ENCODE data around the gene SHISA4. TPM values are rescaled to one million over a fixed set of nuclear protein-coding genes. Genes with fewer than 3 reads are reported as not detected.

The SHISA4 gene
- total RNA-seq, 1 donor from 2014 or later: 7.8 TPM

DNA sequence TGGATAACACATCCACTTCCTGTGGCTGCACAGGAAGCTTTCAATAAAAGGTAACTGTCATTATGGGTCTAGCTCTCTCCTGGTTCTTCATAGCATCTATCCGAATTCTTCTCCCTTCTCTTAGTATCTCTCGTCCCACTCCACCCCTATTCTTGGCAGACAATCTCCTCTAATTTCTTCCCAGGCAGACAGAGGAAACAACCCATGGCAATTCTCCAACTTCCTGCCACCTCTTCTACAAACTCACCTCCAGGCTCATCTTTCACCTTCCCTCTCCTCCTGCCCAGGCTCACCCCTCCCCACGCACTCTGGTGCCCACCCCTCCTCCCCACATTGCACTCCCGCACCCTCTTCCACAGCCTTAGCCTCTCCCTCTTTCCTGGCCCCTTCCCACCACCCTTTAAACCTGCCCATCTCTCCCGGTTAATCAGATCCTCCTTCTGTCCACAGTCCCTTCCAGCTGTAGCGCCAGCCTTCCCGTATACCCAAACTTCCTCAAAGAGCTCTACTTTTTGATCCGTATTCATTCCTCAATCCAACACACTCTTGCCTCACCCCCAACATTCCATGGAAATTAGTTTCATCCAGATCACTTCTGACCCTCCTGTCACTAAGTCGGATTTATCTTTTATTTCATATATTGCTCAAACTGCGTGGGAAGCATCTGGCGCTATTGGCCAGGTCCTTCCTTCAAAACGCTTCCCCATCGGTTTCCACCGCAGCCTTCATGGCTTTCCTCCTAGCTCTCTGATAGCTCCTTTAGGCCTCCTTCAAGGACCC lies 25.9 kb downstream of the SHISA4 start:
- Histone ChIP-seq H3K36me3 (no peaks in the 10 kb centered on the region), H3K27me3 (ENCODE audit: low read depth) (no peaks in the 10 kb centered on the region), H3K4me3 (no peak overlapping the region), H3K9me3 (no peaks in the 10 kb centered on the region), H3K4me1 (peaks cover 5% of the 10 kb centered on the region), H3K27ac (peak overlapping the region; percentile 31)
- DNase-seq (no peak), ATAC-seq (no peak)
- TF ChIP-seq, protein P1, sequence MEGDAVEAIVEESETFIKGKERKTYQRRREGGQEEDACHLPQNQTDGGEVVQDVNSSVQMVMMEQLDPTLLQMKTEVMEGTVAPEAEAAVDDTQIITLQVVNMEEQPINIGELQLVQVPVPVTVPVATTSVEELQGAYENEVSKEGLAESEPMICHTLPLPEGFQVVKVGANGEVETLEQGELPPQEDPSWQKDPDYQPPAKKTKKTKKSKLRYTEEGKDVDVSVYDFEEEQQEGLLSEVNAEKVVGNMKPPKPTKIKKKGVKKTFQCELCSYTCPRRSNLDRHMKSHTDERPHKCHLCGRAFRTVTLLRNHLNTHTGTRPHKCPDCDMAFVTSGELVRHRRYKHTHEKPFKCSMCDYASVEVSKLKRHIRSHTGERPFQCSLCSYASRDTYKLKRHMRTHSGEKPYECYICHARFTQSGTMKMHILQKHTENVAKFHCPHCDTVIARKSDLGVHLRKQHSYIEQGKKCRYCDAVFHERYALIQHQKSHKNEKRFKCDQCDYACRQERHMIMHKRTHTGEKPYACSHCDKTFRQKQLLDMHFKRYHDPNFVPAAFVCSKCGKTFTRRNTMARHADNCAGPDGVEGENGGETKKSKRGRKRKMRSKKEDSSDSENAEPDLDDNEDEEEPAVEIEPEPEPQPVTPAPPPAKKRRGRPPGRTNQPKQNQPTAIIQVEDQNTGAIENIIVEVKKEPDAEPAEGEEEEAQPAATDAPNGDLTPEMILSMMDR (IDR thresholded peaks at IDR 0.05): no peak
- intact Hi-C loops (cut with DNase I): no loop called here

DNA sequence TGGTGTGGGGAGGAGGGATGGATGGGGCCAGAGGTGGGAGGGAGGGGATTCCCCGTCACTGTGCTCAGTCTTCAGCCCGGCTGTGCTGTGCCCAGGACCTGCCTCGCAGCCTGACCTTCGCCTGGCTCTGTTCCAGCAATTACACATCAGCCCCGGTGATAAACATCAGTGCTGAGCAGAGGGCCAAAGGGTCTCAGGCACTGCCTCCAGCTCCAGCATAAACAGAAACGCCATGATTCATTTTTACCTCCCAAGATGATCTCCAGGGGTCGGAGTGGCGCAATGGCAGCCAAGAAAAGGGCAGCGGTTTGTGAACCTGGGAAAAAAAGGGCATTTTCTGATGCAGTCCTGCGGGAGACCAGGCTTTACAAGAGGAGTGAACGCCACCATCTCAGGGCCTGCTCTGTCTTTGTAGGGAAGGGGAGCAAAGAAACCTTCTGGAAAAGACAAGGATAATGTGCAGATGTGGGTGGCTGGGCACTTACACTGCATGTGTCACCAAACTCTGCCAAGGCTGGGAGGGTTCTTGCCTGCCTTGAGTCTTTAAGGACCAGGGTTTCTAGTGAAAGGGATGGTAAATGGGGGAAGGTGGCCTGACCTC lies 28.1 kb downstream of the SHISA4 start:
- DNase-seq (peak; percentile 54), ATAC-seq (peak; percentile 45 to 54)
- peak overlapping the region; percentile 68 for H3K27ac ChIP-seq
- TF ChIP-seq, protein P1 (IDR thresholded peaks at IDR 0.05): no peak
- H3K9me3 ChIP-seq: no peaks in the 10 kb centered on the region
- no peak overlapping the region for H3K4me3 ChIP-seq
- H3K4me1 ChIP-seq: peaks cover 5% of the 10 kb centered on the region
- no peaks in the 10 kb centered on the region for H3K36me3 ChIP-seq
- H3K27me3 ChIP-seq (ENCODE audit: low read depth): no peaks in the 10 kb centered on the region
- intact Hi-C loops (cut with DNase I): no loop called here

DNA sequence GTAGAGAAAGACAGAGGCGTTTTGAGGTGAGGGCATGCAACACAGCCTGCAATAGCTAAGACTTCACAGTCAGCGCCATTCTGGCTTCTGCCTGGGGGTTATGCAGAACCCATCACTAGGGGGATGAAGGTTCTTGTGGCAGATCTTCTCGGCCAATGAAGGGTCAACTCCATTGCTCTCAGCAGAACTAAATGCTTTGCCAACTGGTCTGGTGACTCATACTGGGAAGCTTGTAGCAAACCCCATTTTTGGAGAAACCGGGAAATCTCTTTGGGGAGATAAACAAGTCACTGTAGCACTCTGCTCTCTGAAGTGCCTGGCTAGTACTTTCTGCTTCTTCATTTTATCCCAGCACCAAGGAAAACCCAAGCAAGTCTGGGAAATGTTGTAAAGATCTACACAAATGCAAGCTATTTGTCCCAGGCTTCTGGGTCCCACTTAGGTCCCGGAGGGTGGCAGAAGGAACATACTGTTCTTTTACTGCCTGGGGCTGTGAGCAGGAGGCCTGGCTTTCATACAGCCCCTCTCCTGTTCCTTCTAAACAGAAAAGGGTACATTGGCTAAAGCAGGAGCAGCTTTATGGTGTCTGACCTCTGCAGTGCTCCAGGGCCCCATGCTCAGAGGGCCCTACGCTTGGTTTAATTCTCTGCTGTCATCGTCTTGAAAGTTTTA lies 28.8 kb downstream of the SHISA4 start:
- peaks cover 5% of the 10 kb centered on the region for H3K4me1 ChIP-seq
- H3K9me3 ChIP-seq: no peaks in the 10 kb centered on the region
- TF ChIP-seq, protein P1 (IDR thresholded peaks at IDR 0.05): no peak
- H3K27me3 ChIP-seq (ENCODE audit: low read depth): no peaks in the 10 kb centered on the region
- H3K4me3 ChIP-seq: no peak overlapping the region
- intact Hi-C loops (cut with DNase I): no loop called here
- ATAC-seq (peak; percentile 24 to 30), DNase-seq (no peak)
- H3K27ac ChIP-seq: peak overlapping the region; percentile 68
- H3K36me3 ChIP-seq: no peaks in the 10 kb centered on the region

DNA sequence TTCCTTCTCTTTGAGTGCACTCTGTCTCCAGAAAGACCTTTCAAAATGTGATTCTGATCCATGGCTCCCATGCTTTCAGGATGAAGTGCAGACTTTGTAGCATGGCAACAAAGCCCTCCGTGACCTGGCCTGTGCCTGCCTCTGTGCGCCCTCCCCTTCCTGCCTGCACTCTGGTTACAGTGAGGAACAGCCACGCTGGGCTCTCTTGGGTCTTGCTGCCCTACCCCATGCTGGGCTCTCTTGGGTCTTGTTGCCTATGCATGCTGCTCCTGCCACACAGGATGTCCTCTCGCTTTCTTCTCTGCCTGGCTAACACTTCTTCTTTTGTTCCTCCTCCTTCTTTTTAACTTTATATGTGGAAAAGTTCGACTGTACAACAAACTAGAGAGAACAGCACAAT lies 29.6 kb downstream of the SHISA4 start:
- TF ChIP-seq, protein P1 (IDR thresholded peaks at IDR 0.05): no peak
- peaks cover 5% of the 10 kb centered on the region for H3K4me1 ChIP-seq
- no peak overlapping the region for H3K4me3 ChIP-seq
- H3K9me3 ChIP-seq: no peaks in the 10 kb centered on the region
- no peaks in the 10 kb centered on the region for H3K27me3 ChIP-seq (ENCODE audit: low read depth)
- ATAC-seq: no peak
- DNase-seq: no peak
- H3K27ac ChIP-seq: peak overlapping the region; percentile 47
- H3K36me3 ChIP-seq: no peaks in the 10 kb centered on the region
- intact Hi-C loops (cut with DNase I): no loop called here

DNA sequence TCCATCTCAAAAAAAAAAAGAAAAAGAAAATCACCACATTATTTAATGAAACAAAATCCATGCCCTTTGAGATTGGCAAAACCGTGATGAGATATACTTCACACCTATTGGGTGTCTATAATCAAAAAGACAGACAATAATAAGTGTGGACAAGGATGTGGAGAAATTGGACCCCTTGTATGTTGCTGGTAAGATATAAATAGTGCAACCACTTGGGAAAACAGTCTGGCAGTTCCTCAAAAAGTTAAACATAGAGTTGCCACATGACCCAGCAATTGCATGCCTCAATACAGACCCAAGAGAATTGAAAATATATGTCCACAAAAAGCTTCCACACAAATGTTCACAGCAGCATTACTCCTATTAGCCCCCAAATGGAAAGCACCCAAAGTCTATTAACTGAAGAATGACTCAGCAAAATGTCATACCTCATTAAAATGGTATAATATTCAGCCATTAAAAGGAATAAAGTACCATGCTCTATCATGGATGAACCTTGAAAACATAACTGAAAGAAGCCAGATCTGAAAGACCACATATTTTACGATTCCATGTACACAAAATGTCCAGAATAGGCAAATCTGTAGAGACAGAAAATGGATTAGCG lies 33.4 kb downstream of the SHISA4 start:
- no peaks in the 10 kb centered on the region for H3K9me3 ChIP-seq
- H3K36me3 ChIP-seq: no peaks in the 10 kb centered on the region
- no peaks in the 10 kb centered on the region for H3K27me3 ChIP-seq (ENCODE audit: low read depth)
- no peak overlapping the region for H3K4me3 ChIP-seq
- ATAC-seq (no peak), DNase-seq (no peak)
- H3K4me1 ChIP-seq: peaks cover 3% of the 10 kb centered on the region
- no peak overlapping the region for H3K27ac ChIP-seq
- TF ChIP-seq, protein P1 (IDR thresholded peaks at IDR 0.05): no peak
- intact Hi-C loops (cut with DNase I): no loop called here

All from lower lobe of right lung (tissue), 2 donors.